GM19463 (cell line): ENCODE data around the gene OAS3.
"Not testable (repeated sequence)": the region's sequence is repeated elsewhere in the genome, so short reads cannot be mapped to it uniquely, and the experiment has no call there.

Source experiments
- ATAC-seq: cut with Tn5 transposase; IDR thresholded peaks from one replicate; pipeline ENCODE4 v1.9.1; 2021; ENCODE audit warnings: mild to moderate bottlenecking, moderate library complexity; ENCODE audit not compliant: unreplicated experiment

Gene OAS3

DNA sequence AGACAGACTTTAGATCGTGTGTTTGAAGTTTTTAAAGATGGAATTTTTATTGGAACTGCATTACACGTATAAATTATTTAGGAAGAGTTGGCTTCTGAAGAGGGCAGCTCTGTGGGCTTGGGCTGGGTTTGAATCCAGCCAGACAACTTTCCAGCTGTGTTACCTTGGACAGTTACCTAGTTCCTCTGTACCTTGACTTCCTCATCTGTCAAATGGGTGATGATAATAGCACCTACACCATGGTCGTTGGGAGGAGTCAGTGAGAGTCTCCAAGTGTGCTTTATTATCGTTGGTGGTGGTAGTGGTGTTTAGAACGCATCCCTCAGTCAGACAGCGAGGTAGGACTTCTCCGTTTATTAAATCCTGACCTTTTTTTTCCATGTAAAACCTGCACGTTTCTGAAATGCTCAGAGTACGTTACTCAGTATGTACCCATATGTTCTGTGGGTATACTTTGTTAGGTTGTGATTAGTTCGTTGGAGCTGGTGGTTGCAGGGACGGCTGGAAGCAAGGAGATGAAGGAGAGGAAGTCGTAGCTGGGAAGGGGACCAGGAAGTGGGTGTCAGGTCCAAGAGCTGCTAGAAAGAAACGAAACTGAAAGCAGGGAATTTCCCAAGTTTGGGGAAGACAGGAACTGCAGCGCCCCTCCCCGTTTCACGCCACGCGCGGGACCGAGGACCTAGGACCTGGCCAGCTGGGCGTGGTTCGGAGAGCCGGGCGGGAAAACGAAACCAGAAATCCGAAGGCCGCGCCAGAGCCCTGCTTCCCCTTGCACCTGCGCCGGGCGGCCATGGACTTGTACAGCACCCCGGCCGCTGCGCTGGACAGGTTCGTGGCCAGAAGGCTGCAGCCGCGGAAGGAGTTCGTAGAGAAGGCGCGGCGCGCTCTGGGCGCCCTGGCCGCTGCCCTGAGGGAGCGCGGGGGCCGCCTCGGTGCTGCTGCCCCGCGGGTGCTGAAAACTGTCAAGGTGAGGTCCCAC is at the start of gene OAS3:
OAS3 (plus strand) TSS at position 734 of the 979 bp plus-strand sequence; CDS start at position 791, 57 bp downstream.
- ATAC-seq: peak; percentile 57

- ATAC-seq: no peak
Observed at GRCh38 chr12:112891093-112892024, 46.9 kb upstream of the OAS3 start.

DNA sequence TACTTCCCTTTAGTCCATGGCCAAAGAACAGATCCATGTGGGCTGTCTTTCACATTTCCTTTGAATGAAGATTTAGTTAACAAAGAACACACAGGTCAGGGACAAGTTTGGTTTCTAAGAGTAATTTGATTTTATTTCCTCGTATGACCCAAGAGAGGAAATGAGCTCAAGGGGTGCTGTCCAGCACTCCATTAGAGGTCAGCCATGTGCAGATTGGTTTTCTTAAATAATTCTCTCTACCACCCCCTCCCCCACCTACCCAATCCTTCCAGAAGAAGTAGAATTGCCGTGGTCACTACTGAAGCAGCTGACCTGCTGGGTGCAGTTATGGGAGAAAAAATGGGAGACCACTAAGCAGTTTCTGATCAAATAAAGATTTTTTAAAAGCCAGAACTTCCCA is 45.4 kb upstream of the OAS3 start:
- ATAC-seq: no peak

GRCh38 chr12:112894128-112894527 is 44.1 kb upstream of the OAS3 start:
- ATAC-seq: peak; percentile 45

DNA sequence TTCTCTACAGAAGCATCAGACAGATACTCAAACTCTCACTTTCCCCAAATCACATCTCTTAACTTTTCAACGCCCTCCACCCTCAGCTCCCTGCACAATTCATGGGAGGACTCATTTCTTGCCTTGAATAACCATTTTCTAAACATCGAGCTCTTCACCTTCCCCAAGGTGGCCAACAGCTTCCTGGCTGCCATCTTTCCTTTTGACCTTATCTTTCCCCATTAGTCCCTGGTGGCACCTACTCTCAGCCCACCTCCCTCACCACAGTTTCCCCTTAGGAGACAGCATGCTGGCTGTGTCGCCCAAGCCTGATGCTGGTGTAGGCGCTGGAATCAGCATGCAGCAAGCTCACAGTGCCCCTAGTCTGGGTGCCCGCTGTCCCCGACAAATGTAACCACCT is 39.9 kb upstream of the OAS3 start:
- no peak for ATAC-seq

DNA sequence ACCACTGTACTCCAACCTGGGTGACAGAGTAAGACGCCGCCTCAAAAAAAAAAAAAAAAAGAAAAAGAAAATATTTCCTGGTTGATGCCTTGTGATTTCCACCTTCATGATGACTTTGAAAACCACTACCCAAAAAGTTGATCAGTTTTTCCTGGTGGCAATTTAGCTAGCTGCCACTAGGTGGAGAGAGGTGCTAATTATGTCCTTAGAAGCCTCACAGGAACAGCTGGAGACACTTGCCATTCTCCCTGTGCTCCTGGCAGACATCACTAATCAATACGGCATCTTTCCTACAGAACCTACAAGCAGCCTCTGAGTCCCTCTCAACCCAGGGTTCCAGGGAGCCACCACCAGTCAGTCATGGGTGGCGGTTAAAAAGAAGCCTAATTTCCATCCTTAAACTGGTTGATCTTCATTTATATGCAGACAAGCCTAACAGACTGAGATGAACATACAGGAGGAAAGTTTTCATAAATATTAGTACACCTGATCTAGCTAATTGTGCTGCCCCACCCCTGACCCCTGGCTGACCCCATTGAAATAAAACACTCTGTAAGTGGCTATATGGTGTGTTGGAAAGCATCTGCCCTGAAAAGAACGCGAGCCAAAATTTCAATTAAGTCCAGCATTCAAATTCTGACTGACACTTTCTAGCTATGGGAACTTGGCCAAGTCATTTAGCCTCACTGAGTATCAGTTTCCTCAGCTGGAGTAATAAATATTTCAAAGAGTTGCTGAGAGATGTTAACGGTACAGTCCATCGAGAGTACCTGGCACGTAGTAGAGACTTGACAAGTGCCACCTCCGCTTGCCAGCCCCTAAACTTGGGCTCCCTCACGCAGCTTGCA is 37.8 kb upstream of the OAS3 start:
- ATAC-seq: no peak

DNA sequence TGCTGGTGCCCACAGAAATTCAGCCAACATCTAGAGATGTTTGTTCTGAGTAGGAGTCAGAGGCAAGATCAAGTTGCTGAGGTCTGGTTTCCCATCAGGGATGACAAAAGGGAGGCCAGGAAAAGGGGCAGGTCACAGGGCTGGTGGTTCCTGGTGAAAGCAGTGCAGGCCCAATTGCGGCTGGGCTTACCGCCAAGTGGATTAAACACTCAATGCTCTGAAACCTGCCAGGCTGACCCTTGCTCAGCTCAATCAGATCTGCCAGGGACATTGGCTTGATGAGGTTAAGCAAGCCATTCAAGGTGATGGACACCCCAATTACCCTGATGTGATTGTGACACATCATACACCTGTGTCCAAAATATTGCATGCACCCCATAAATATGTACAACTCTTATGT is 37.0 kb upstream of the OAS3 start:
- ATAC-seq: no peak

- ATAC-seq: no peak
Observed at GRCh38 chr12:112904571-112904970, 33.7 kb upstream of the OAS3 start.

- ATAC-seq: no peak
Observed at GRCh38 chr12:112905451-112906089, 32.7 kb upstream of the OAS3 start.

GRCh38 chr12:112906712-112907414 is 31.4 kb upstream of the OAS3 start, which contains the start of gene OAS1:
TSS of gene OAS1 (plus strand) at chr12:112906962. CDS start at chr12:112907040, 78 bp downstream.
- peak; percentile 73 for ATAC-seq

DNA sequence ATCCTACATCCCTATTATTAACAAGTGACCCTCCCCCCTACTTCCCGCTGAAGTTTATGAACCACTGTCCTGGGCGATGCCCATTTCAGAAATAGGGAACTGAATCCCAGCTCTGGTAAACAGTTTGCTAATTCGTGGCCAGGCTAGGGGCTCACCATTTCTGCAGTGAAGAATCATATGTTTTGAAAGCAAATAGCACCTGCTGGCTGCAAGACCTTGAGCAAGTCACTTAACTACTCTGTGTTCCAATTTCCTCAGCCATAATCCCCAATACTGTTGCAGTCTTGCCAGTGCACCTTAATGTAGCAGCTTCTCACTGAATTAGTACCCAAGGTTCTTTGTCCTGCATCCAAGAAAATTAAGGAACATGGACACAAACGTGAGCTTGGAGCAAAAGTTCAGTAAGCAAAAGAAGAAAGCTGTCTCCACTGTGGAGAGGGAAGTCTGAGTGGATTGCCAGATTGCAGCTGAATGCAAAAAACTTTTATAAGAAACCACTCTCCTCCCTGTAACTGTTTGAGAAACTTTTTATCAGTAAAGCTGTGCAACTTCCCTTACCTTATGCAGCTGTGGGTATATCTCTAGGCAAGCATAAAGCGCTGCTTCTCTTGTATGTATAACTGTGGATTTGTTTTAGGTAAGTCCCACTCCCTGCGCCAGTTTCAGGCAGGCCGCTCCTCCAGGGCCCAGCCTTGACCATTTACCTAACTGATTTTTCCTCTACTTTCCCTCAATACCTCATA is 30.7 kb upstream of the OAS3 start:
- ATAC-seq: peak; percentile 48

- no peak for ATAC-seq
Observed at GRCh38 chr12:112908548-112908947, 29.7 kb upstream of the OAS3 start.

DNA sequence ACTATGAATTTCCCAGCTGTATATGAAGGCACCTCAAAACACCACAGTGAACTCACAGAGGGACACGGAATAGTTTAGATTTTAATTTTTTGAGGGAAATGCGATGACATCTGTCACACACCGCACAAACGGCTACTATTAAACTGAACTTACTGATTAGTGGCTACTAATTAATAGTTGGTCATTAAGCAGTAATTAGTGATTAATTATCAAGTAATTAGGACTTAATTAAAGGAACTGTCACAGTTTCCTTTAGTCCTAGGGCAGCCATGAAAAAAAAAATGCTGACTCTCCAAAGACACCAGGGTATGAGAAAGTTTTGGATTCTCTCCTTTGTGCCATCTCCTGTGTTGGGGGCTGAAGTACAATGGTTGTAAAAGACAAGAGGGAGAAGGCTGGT is 28.6 kb upstream of the OAS3 start:
- no peak for ATAC-seq

GRCh38 chr12:112913038-112913688 is 25.1 kb upstream of the OAS3 start:
- ATAC-seq: no peak

DNA sequence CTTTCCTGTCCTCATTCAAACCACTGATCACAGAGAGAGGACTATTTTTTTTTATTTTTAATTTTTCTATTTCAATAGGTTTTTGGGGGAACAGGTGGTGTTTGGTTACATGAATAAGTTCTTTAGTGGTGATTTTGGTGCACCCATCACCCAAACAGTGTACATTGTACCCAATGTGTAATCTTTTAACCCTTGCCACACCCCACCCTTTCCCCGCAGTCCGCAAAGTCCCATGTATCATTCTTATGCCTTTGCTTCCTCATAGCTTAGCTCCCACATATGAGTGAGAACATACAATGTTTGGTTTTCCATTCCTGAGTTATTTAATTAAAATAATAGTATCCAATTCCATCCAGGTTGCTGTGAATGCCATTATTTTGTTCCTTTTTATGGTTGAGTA is 24.4 kb upstream of the OAS3 start:
- ATAC-seq: not testable (repeated sequence)

- ATAC-seq: no peak
Observed at GRCh38 chr12:112916270-112916669, 22.0 kb upstream of the OAS3 start.

DNA sequence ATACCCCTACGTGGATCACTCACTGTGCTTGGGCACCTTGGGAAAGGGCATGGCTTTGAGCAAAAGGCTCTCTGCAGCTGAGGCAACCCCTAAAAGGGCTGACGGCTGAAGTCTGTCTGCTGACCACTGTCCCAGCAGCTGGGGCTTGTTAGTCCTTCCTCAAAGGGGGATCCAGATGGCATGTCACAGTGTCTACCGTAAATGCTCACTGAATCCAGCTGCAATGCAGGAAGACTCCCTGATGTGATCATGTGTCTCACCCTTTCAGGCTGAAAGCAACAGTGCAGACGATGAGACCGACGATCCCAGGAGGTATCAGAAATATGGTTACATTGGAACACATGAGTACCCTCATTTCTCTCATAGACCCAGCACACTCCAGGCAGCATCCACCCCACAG is 19.2 kb upstream of the OAS3 start:
- no peak for ATAC-seq

GRCh38 chr12:112924986-112925385 is 13.3 kb upstream of the OAS3 start:
- ATAC-seq: peak; percentile 83
